Cerebellar nuclear complex (tissue), 1 donor: ENCODE results near the gene KCNJ18.
"Not testable (repeated sequence)": the region's sequence is repeated elsewhere in the genome, so short reads cannot be mapped to it uniquely, and the experiment has no call there.

Source experiments
- DNase-seq, 2 experiments: peaks; one replicate each; lab custom pipeline; 2025; lab: John Stamatoyannopoulos, UW

KCNJ18 gene

DNA sequence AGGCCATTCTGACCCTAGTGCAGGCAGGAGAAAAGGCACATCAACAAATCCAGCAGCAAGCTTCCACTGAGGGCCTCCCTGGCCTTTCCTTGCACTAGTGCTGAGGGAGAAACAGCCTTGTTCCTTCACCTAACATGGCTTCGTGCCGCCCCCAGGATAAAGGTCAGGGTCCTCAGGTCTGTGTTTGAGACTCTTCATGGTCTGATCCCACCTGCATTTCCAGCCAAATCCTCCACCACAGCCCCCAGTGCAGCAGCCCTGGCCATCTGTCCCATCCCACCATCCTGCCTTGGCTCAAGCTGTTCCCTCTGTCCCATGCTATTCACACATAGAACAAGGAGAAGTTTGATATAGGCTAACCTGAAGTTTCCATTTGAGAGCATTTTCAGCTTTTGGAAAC lies 20.9 kb upstream of the KCNJ18 start:
- not testable (repeated sequence) for DNase-seq

DNA sequence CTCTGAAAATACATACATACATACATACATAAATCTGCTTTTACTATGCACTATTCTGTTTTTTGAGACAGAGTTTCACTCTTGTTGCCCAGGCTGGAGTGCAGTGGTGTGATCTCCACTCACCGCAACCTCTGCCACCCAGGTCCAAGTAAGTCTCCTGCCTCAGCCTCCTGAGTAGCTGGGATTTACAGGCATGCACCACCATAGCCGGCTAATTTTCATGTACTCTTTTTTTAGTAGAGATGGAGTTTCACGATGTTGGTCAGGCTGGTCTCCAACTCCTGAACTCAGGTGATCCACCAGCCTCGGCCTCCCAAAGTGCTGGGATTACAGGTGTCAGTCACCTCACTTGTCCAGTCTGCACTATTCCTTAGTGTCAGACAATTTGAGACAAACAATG lies 20.5 kb upstream of the KCNJ18 start:
- DNase-seq, result not testable (repeated sequence)

DNA sequence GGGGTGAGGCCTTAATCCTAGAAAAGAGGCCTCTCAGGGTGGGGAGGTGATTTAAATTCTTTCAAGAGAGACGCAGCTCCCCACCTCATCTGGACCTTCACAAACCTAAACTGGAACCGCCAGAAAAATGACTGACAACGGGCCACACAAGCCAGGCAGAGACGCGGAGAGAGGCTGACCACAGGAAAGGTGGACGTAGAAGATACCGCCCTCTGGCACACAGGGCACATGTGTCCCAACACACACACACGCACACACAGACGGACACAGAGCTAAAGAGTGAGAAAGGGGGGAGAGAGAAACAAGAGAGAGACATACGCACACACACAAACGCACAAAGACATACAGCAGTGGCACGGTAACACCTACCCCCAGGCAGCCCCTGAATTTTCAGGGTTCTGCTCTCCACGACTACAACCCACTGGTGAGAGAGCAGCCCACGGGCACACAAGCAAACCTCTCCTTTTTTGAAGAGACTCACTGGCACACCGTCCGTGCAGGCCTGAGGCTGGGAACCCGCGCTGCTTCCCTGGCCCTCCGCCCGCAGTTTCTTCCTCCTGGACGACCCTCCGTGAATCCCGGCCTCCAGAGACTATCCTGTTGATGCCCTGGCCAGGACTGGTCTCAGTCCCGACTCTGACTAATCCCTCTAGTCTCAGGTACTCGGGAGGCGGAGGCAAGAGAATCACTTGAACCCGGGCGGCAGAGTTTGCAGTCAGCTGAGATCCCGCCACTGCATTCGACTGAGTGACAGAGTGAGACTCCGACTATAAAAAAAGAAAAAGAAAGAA lies 18.7 kb upstream of the KCNJ18 start:
- not testable (repeated sequence) for DNase-seq

DNA sequence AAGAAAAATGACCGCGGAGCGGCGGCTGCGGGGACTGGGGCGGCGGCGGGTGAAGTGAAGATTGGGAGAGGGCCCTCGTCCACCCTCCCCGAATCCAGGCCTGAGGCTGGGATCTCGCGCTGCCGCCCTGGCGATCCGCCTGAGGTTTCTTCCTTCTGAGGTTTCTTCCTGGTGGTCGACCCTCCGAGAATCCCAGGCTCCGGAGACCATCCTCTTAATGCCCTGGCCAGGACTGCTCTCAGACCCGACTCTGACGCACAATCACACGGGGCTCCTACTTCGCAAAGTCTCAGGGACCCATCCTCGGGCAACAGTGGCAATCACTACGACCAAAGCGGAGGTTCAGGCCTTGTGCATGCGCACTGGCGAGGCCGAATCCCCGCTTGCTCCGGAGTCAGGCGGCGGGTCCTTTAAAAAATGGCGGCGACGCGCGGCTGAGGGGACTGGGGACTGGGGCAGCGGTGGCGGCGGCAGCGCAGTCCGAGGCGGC lies 18.0 kb upstream of the KCNJ18 start:
- no peak for DNase-seq

DNA sequence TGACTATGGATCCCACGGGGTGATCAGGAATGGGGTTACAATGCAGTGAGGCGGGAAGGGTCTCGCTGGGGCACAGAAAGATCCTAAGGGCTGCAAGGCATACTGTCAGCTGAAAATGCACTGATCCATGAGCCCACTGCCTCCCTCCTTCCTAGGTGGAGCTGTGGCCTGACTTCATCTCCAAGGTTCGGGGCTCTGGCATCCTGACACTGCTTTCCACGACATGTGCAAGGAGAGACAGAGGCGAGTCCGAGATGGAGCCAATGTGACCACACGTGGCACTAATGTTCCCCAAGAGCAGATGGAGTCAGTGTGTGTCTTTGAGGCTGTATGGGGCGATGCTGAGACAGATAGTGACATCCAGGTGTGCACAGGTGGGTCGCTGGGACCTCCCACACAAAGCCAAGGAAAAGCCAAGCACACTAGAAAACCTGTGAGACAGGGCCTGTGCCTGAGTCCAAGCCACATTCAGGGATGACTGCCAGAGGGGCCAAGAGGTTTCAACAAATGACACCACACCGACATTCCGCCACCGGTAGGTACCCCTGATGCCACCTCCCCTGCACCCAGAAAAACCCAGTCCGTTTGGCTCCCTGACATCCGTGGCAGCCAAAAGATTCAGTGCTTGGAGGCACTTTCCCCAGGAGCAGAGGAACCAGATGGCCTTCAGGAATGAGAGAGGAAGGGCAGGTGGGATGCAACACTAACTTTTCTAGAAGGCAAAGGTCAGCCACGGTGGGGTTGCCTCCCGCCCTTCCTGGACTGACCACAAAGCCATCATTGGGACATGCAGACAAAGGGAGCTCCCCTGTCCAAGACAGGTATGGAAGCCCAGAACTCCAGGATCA lies 17.2 kb upstream of the KCNJ18 start:
- DNase-seq, result not testable (repeated sequence)

DNA sequence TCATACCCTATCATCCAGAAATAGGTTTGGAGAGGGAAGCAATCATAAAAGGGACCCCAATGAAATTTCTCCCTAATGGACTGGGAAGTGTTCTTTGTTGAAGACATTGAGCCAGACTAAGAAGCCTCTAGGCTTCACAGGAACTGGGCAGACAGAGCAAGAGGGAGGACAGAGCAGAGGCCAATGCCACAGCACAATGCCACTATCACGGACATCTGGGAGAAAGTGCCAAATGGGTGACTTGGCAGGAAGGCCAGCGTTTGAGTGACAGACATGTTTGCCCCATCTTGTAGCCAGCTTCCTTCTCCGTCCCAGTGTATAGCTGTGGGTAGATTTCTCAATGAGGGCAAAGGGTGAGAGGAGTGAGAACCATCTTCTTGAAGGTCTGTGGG lies 16.6 kb upstream of the KCNJ18 start:
- not testable (repeated sequence) for DNase-seq

DNA sequence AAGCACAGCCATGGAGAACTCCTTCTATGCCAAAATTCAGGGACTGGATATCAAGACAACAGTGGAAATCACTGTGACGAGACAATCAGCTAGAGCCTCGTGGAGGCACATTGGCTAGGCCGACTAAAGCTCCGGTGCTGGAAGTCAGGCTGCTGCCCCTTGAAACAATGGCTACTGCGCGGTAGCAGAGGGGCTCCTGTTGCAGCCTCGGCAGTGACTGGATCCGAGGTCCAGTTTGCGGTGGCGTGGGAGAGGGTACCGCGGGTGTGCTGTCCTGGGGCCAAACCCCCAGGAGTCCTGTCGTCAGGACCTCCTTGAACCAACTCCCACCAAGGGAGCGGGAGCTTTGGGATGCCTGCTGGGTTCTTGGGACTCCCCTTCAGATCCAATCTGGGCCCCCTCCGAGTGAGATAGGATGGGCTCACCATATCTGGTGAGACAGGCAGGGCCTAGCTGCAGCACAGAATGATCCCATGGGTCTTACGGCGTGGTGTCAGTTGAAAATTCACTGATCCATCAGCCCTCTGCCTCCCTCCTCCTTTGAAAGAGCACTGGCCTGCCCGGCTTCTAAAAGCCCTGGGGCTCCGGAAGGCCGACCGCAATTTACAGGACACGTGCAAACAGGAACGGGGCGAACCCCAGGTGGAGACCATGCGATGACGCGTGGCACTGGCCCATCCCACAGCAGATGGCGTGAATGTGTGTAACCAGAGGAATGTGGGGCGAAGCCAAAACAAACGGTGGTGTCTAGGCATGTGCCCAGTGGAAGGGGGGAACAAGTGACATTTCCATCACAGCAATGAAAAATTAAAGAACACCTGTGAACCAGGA lies 15.8 kb upstream of the KCNJ18 start:
- DNase-seq, result no peak

DNA sequence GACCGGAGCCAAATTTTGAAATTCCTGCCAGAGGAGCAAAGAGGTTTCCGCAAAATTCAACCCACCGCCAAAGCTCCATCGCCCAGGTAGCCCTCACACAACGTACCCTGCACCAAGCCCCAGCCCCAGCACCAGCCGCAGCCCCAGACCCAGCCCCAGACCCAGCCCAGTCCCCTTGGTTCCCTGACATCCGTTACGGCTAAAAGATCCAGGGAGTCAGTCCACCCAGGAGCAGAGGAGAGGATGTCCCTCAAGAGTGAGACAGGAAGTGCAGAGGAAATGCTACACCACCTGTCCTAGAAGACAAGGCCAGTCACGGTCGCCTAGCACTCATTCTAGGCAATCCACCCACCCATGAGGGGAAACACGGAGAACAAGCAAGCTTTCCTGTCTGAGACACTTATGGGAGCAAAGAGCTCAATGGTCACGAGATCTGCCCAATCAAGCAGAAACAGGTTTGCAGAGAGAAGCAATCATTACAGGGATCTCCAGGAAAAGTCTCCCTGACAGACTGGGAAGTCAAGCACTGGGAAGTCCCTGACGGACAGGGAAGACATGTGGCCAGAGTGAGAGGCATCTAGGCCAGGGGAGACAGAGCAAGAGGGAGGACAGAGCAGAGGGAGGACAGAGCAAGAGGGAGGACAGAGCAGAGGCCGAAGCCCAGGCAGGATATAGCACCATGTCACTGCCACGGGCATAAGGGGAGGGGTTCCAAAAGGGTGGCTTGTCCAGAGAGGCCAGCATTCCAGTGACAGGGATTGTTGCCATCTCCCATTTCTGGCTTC lies 15.0 kb upstream of the KCNJ18 start:
- no peak for DNase-seq

DNA sequence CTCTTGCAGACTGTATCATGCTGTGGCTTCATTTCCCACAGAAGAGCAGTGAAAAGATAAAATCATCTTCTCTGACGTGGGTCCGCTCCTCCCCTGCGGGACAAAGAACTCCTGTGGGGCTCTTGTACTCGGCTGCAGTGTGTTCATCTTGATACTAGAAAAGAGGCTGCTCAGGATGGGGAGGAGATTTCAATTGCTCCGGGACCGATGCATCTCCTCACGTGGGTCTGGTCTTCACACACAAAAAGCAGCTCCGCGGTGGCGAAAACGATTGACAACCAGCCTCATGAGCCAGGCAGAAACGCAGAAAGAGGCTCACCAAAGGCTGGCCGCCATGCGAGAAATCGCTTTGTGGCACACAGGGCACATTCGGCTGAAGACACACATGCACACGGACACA lies 14.4 kb upstream of the KCNJ18 start:
- no peak for DNase-seq

DNA sequence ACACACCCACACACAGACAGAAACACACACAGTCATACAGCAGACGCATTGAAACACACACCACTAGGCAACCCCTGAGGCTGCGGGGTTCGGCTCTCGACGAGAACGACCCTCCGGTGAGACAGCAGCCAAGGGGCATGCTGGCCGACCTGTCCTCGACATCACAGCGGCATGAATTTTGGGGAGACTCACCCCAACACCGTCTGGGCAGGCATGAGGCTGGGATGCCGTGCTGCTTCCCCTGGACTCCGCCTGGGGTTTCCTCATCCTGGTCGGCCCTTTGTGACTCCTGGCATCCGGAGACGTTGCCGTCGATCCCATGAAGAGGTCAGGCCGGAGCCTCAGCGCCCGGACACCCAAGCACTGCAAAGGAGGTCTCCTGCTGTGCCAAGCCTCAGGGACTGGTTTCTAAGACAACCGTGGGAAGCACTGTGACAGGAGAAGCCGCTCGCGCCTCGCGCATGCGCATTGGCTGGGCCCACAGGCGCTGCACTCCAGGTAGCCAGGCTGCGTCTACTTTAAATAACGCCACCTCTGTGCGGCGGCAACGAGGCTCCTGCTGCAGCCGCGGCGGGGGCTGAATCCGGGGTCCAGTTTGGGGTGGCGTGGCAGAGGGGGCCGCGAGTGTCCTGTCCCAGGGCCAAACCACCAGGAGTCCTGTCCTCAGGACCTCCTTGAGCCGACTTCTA lies 13.8 kb upstream of the KCNJ18 start:
- no peak for DNase-seq

DNA sequence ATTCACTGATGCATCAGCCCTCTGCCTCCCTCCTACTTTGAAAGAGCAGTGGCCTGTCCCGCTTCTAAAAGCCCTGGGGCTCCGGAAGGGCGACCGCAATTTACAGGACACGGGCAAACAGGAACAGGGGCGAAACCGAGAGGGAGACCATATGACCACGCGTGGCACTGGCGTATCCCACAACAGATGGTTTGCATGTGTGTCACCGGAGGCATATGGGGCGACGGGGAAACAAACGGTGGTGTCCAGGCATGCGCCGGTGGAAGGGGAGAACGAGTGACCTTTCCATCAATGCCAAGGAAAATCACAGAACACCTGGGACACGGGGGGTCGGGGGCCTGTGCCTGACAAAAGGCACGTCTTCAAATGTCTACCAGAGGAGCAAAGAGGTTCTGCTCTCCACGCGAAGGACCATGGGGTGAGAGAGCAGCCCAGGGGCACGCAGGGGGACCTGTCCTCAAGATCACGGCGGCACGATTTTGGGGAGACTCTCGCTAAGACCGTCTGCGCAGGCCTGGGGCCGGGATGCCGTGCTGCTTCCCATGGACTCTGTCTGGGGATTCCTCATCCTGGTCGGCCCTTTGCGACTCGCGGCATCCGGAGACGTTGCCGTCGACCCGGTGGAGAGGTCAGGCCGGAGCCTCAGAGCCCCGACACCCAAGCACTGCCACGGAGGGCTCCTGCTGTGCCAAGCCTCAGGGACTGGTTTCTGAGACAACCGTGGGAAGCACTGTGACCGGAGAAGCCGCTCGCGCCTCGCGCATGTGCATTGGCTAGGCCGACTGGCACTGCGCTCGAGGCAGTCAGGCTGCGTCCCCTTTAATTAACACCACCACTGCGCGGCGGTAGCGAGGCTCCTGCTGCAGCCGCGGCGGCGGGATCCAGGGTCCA lies 12.8 kb upstream of the KCNJ18 start:
- DNase-seq, result no peak

DNA sequence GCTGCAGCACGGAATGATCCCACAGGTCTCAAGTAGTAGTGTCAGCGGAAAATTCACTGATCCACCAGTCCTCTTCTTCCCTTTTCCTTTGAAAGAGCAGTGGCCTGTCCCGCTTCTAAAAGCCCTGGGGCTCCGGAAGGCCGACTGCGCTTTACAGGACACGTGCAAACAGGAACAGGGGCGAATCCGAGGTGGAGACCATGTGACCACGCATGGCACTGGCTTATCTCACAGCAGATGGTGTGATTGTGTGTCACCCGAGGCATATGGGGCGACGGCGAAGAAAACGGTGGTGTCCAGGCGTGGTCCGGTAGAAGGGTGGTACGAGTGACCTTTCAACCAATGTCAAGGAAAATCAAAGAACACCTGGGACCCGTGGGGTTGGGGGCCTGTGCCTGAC lies 12.0 kb upstream of the KCNJ18 start:
- no peak for DNase-seq

DNA sequence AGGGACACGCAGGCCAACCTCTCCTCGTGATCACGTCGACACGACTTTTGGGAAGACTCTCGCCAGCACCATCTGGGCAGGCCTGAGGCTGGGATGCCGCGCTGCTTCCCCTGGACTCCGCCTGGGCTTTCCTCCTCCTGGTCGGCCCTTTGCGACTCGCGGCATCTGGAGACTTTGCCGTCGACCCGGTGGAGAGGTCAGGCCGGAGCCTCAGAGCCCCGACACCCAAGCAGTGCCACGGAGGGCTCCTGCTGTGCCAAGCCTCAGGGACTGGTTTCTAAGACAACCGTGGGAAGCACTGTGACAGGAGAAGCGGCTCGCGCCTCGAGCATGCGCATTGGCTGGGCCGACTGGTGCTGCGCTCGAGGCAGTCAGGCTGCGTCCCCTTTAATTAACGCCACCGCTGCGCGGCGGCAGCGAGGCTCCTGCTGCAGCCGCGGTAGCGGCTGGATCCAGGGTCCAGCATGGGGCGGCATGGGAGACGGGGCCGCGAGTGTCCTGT lies 11.4 kb upstream of the KCNJ18 start:
- not testable (repeated sequence) for DNase-seq

DNA sequence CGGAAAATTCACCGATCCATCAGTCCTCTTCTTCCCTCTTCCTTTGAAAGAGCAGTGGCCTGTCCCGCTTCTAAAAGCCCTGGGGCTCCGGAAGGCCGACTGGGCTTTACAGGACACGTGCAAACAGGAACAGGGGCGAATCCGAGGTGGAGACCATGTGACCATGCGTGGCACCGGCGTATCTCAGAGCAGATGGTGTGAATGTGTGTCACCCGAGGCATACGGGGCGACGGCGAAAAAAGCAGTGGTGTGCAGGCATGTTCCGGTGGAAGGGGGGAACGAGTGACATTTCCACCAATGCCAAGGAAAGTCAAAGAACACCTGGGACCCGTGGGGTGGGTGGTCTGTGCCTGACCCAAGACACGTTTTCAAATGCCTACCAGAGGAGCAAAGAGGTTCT lies 10.7 kb upstream of the KCNJ18 start:
- DNase-seq, result not testable (repeated sequence)

DNA sequence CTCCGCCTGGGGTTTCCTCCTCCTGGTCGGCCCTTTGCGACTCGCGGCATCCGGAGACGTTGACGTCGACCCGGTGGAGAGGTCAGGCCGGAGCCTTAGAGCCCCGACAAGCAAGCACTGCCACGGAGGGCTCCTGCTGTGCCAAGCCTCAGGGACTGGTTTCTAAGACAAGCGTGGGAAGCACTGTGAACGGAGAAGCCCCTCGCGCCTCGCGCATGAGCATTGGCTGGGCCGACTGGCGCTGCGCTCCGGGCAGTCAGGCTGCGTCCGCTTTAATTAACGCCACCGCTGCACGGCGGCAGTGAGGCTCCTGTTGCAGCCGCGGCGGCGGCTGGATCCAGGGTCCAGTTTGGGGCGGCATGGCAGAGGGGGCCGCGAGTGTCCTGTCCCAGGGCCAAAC lies 10.2 kb upstream of the KCNJ18 start:
- DNase-seq, result not testable (repeated sequence)

DNA sequence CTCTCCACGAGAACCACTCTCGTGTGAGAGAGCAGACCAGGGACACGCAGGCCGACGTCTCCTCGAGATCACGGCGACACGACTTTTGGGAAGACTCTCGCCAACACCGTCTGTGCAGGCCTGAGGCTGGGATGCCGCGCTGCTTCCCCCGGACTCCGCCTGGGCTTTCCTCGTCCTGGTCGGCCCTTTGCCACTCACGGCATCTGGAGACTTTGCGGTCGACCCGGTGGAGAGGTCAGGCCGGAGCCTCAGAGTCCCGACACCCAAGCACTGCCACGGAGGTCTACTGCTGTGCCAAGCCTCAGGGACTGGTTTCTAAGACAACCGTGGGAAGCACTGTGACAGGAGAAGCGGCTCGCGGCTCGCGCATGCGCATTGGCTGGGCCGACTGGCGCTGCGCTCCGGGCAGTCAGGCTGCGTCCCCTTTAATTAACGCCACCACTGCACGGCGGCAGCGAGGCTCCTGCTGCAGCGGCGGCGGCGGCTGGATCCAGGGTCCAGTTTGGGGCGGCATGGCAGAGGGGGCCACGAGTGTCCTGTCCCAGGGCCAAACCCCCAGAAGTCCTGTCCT lies 9.1 kb upstream of the KCNJ18 start:
- not testable (repeated sequence) for DNase-seq

DNA sequence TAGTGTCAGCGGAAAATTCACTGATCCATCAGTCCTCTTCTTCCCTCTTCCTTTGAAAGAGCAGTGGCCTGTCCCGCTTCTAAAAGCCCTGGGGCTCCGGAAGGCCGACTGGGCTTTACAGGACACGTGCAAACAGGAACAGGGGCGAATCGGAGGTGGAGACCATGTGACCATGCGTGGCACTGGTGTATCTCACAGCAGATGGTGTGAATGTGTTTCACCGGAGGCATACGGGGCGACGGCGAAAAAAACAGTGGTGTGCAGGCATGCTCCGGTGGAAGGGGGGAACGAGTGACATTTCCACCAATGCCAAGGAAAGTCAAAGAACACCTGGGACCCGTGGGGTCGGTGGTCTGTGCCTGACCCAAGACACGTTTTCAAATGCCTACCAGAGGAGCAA lies 8.4 kb upstream of the KCNJ18 start:
- not testable (repeated sequence) for DNase-seq

DNA sequence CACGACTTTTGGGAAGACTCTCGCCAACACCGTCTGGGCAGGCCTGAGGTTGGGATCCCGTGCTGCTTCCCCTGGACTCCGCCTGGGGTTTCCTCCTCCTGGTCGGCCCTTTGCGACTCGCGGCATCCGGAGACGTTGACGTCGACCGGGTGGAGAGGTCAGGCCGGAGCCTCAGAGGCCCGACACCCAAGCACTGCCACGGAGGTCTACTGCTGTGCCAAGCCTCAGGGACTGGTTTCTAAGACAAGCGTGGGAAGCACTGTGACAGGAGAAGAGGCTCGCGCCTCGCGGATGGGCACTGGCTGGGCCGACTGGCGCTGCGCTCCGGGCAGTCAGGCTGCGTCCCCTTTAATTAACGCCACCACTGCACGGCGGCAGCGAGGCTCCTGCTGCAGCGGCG lies 7.9 kb upstream of the KCNJ18 start:
- DNase-seq, result not testable (repeated sequence)
